HG02623 (cell line): ENCODE data around the gene PSMD1.
"Not testable (repeated sequence)": the region's sequence is repeated elsewhere in the genome, so short reads cannot be mapped to it uniquely, and the experiment has no call there.

Experiments
- ATAC-seq: cut with Tn5 transposase; IDR thresholded peaks from one replicate; pipeline ENCODE4 v1.9.1; 2021; ENCODE audit warnings: moderate library complexity; ENCODE audit not compliant: unreplicated experiment

Gene PSMD1

DNA sequence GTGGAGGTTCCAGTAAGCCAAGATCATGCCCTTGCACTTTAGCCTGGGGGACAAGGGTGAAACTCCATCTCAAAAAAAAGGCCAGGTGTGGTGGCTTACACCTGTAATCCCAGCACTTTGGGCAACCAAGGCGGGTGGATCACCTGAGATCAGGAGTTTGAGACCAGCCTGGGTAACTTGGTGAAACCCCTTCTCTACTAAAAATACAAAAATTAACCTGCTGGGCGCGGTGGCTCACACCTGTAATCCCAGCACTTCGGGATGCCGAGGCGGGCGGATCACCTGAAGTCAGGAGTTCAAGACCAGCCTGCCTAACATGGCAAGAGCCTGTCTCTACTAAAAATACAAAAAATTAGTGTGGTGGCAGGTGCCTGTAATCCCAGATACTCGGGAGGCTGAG is 84.1 kb downstream of the PSMD1 start:
- not testable (repeated sequence) for ATAC-seq

DNA sequence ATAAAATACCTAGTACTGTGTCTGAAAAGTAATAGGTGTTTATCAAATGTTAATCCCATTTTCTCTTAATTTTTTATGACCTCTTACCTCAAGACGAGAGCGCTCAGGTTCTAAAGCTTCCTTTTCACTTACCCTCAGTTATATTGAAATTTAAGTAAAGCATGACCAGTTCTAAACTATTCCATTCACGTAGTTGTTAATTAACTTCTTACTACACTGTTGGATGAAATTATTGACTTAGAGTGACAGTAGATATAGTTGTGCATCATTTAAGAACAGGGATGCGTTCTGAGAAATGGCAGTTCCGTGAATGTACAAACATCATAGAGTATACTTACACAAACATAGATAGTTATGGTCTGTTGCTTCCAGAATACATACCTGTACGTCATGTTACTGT is 88.2 kb downstream of the PSMD1 start:
- ATAC-seq = no peak

DNA sequence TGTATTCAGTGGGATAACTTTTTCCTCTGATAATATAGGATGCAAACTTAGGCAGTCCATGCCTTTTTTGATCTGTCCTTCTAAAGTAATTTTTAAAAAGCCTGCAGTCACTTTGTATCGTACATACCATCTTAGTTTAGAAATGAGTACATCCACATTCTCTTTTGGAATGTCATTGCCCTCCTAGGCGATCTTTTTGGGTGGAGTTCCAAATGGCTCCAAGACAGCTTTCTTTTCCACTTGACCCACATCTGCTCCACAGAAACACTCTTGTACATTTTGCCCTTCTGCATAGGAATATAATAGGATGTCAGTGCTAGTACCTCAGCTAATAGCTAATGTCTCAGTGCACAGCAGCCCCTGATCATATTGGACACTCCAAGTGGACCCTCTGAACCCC is 90.0 kb downstream of the PSMD1 start:
- no peak for ATAC-seq

DNA sequence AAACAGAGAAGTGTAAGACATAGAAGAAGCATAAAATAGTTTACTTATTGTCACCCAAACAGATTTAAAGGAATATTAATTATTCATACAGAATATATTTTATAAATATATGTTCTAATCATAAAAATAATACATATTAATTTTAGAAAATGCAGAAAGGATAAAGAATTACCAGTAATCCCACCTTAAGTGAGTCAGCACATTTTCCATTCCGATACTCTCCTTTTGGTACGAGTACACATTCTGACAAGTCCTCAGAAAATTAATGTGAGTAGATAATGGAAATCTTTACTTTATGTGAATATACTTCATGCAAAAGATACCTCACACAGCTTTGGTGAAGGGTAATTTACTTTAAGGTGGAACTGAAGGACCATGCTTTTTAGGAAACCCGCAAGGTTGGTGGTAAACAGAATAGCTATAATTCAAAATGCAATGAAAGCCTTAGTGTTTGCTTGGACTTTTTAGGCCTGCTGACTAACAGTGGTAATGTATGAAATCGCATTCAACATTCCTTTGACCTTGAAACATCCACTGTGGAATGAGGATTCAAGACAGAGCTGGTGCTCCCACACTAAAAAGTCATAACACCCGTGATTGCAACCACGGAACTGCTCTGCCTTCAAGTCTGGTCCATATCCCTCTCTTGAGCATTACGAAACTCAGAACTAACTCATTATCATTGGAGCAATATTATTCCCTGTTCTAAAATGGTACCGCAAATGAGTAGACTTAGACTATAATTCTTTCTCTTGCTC is 96.3 kb downstream of the PSMD1 start:
- no peak for ATAC-seq

GRCh38 chr2:231159306-231159705 is 102.6 kb downstream of the PSMD1 start:
- no peak for ATAC-seq

DNA sequence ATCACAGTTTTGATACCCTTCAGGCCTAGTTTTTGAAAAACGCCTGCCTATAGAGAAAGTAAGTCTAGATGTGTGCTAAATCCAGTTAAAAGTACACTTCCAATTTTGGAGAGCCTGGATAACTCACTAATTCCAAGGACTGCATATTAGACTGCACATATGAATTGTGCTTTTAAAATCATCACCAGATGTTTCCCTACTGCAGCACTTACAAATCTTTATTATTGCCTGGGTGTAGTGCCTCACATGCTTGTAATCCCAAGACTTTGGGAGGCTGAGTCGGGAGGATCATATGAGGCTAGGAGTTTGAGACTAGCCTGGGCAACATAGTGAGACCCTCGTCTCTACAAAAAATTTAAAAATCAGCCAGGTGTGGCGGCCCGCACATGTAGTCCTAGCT is 104.0 kb downstream of the PSMD1 start:
- no peak for ATAC-seq

DNA sequence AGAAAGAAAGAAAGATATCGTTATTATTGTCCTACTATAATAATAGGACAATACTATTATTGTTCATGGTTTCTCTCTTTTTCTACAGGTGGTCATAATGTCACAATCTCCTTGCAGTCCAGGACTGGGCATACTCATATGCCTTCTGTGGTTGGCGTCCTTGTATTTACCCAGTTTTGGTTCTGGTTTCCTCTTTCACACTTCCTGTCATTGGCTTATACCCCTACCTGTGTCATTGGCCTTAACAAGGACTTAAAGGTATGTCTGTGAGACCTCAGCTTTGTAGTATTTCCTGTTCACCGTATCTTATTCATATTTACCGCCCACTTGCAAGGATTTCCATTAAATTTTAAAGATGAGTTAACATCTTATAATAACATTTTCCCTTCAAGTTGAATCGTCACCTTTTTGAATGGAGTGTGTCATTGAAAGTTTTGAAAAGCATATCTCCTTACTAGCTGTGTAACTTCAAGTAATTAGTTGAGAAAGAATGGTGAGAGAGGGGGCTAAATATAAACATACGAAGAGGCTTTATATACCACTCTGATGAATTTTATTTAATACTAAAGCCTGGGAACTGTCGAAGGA is 104.7 kb downstream of the PSMD1 start:
- no peak for ATAC-seq

GRCh38 chr2:231161877-231162329 is 105.2 kb downstream of the PSMD1 start:
- ATAC-seq = no peak

- no peak for ATAC-seq
Observed at GRCh38 chr2:231163011-231163410, 106.3 kb downstream of the PSMD1 start.

DNA sequence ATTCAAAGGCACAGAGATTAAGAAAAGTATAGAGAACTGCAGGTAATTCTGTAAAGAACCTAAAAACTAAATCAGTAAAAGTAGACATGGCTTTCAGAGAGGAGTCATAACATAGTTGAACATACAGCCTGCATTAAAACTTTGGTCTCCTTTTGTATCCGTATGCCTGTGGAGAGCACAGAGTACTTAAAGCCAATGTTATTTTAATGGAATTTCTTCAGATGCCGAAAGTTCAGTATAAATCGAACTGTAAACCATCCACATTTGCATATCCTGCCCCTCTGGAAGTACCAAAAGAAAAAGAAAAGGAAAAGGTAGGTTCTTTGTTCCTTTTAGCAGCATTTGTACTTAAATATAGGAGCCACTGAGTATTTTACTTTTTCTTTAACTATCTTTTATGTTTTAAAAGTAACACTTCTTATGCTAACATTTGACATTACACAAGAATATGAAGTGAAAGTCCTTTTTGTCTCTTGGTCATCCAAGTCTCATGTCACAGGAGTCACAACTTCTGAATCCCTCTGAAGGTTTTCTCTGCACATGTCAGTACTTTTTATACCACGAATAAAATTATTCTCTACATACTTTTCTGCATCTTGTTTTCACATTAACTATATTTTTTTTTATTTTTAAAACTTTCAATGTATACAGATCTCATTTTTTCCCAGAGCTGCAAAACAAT is 106.9 kb downstream of the PSMD1 start:
- no peak for ATAC-seq

DNA sequence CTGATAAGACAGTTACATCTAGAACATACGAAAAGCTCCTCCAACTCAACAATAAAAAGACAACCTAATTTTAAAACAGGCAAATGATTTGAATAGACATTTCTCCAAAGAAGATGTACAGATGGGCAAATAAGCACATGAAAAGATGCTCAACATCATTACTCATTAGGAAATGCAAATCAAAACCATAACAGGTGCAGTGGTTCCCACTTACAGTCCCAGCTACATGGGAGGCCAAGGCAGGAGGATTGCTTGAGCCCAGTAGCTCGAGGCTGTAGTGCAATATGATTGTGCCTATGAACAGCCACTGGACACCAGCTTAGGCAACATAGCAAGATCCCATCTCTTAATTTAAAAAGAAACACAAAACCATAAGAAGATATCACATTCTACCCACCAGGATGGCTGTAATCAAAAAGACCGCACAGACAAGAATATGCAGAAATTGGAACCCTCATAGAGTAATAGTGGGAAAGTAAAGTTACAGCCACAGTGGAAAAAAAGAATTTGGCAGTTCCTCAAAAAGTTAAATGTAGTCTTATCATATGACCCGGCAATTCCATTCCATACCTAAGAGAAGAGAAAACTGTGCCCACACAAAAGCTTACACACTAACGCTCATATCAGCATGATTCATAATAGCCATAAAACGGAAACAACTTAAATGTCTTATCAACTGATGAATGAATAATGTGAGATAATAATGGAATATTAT is 111.2 kb downstream of the PSMD1 start:
- no peak for ATAC-seq

DNA sequence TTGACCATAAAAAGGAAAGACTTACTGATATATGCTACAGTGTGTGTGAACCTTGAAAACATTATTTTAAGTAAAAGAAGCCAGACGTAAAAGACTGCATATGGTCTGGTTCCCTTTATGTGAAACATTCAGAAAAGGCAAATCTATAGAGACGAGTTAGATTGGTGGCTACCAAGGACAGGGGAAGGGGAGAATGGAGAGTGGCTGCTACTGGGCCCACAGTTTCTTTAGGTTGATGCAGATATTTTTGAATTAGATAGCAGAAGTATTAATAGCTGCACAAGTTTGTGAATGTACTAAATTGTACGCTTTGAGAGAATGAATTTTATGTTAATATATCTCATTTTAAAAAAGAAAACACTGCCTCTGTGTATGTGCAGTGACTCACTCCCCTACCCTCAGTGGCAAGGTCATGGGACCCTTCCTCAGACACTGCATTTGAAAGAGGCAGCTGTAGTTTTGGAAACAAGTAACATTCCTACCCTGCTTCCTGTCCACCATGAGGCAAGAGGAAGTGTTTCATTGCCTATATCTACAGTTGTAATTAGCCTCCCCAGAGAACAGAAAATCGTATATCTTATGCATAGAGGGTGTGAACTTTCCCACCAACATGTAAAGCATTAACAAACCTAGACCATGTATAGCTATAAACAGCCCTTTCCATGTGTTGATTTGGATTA is 111.9 kb downstream of the PSMD1 start:
- no peak for ATAC-seq

DNA sequence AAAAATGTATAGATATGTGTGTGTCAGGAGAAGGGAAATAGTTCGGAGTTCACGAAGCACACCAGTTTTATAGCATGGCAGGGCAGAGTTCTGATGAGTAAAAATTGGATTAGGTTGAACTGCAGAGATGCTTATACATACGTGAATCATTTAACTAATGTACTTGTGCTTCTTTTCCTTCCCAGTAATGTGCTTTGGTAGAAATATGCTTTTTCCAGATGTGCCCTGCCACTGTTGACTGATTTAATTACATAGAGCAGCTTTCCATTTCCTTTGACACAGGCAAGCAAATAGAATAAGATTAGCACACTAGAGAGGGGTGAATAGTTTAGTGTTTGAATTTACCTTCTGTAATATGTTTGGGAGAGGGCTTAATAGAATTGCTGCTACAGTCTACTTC is 112.8 kb downstream of the PSMD1 start:
- no peak for ATAC-seq

DNA sequence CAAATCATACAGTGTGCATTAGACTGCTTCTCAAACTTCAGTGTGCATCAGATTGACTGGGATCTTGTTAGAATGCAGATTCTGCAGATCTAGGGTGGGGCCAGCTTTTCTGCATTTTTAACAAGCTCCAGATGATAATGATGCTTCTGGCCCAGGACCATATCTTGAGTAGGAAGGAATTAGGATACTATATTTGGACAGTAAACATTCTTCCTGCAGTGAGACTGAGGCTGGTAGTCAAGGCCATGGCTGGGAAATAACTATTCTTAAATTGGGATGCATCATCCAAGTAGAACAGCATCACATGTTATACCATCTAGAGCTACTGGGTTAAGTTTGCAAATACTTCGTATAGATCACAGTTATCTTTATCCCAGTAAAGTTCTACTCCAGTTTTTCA is 113.4 kb downstream of the PSMD1 start:
- ATAC-seq = no peak

- ATAC-seq = no peak
Observed at GRCh38 chr2:231172025-231172424, 115.4 kb downstream of the PSMD1 start.

GRCh38 chr2:231174211-231174651 is 117.6 kb downstream of the PSMD1 start:
- ATAC-seq = no peak

- ATAC-seq = no peak
Observed at GRCh38 chr2:231176066-231176465, 119.4 kb downstream of the PSMD1 start.

- ATAC-seq = no peak
Observed at GRCh38 chr2:231177156-231178025, 120.7 kb downstream of the PSMD1 start.

- not testable (repeated sequence) for ATAC-seq
Observed at GRCh38 chr2:231178805-231179204, 122.1 kb downstream of the PSMD1 start.
